WTC11 (cell line): ENCODE measurements around the gene LASP1. TPM values are rescaled to one million over a fixed set of nuclear protein-coding genes. Genes with fewer than 3 reads are reported as not detected.
A peak's percentile ranks its signal among the peaks of the same experiment; 100 is the strongest.

Experiments
- ATAC-seq: fragments of 200-7000 bp; cut with Tn5 transposase; 2 replicates; pipeline ENCODE4 v1.10.0; 2021; ENCODE audit warnings: mild to moderate bottlenecking, moderate library complexity
- CTCF ChIA-PET: fragments of 300-600 bp; sonication (Branson Sonifier 250); formaldehyde crosslinking; loops from one replicate; lab custom pipeline; 2021; ENCODE audit warnings: antibody characterized with exemption; lab: Charles Lee
- POLR2A ChIA-PET: fragments of 350-600 bp; sonication (Branson Sonifier 250); formaldehyde crosslinking; loops from one replicate; lab custom pipeline; 2021; ENCODE audit warnings: antibody characterized with exemption; lab: Charles Lee
- DNase-seq: peaks from one replicate; pipeline ENCODE4 v3.0.0; 2021; ENCODE audit warnings: low spot score
- H3K27ac Mint-ChIP-seq: 2 replicates; pipeline ENCODE4 v1.8.0; 2021; ENCODE audit warnings: mixed read lengths
- H3K27me3 Mint-ChIP-seq: 2 replicates; pipeline ENCODE4 v1.8.0; 2021; ENCODE audit warnings: low read depth, mild to moderate bottlenecking, moderate library complexity, mixed read lengths
- H3K36me3 Mint-ChIP-seq: 2 replicates; pipeline ENCODE4 v1.8.0; 2021; ENCODE audit warnings: mixed read lengths
- H3K4me1 Mint-ChIP-seq: 2 replicates; pipeline ENCODE4 v1.8.0; 2022; ENCODE audit warnings: mixed read lengths
- H3K4me3 Mint-ChIP-seq: 2 replicates; pipeline ENCODE4 v1.8.0; 2021; ENCODE audit warnings: mild to moderate bottlenecking, moderate library complexity, mixed read lengths
- H3K9me3 Mint-ChIP-seq: 2 replicates; pipeline ENCODE4 v1.8.0; 2021; ENCODE audit warnings: mixed read lengths
- ETV6 ChIP-seq: sonication (generic); formaldehyde crosslinking; IDR thresholded peaks from 2 replicates; pipeline ENCODE4 v1.8.1; 2022; ENCODE audit warnings: mild to moderate bottlenecking, missing genetic modification reagents
- FOXK1 ChIP-seq: sonication (generic); formaldehyde crosslinking; IDR thresholded peaks from 2 replicates; pipeline ENCODE4 v1.8.0; 2022; ENCODE audit warnings: mild to moderate bottlenecking, moderate library complexity, missing genetic modification reagents
- FOXP1 ChIP-seq: sonication (generic); formaldehyde crosslinking; IDR thresholded peaks from 2 replicates; pipeline ENCODE4 v1.8.0; 2022; ENCODE audit warnings: missing genetic modification reagents, mild to moderate bottlenecking, moderate library complexity, borderline replicate concordance
- IRF1 ChIP-seq: sonication (generic); formaldehyde crosslinking; IDR thresholded peaks from 2 replicates; pipeline ENCODE4 v1.8.0; 2023; ENCODE audit warnings: missing genetic modification reagents
- NFE2L1 ChIP-seq: sonication (generic); formaldehyde crosslinking; IDR thresholded peaks from 2 replicates; pipeline ENCODE4 v1.8.1; 2023; ENCODE audit warnings: missing genetic modification reagents
- PREB ChIP-seq: sonication (generic); formaldehyde crosslinking; IDR thresholded peaks from 2 replicates; pipeline ENCODE4 v1.8.1; 2022; ENCODE audit warnings: mild to moderate bottlenecking, missing genetic modification reagents, moderate library complexity, borderline replicate concordance
- RORB ChIP-seq: fragments of 250-450 bp; sonication (Bioruptor Pico); IDR thresholded peaks from 2 replicates; pipeline ENCODE4 v1.9.0; 2021; ENCODE audit warnings: mild to moderate bottlenecking
- SMAD3 ChIP-seq: sonication (generic); formaldehyde crosslinking; IDR thresholded peaks from 2 replicates; pipeline ENCODE4 v1.8.0; 2022; ENCODE audit warnings: missing genetic modification reagents, mild to moderate bottlenecking, borderline replicate concordance
- total RNA-seq: library from RNA; stranded (reverse); gene quantifications from 3 replicates; pipeline ENCODE4 v1.2.3, GENCODE V29; 2021
- TF ChIP-seq, protein P1 (sequence below): sonication (generic); formaldehyde crosslinking; IDR thresholded peaks from 2 replicates; pipeline ENCODE4 v1.8.0; 2023; ENCODE audit warnings: missing genetic modification reagents, mild to moderate bottlenecking, borderline replicate concordance
- TF ChIP-seq, protein P2 (sequence below): sonication (generic); formaldehyde crosslinking; IDR thresholded peaks from 2 replicates; pipeline ENCODE4 v1.8.0; 2022; ENCODE audit warnings: mild to moderate bottlenecking, missing genetic modification reagents
- TF ChIP-seq, protein P3 (sequence below): sonication (generic); formaldehyde crosslinking; IDR thresholded peaks from 2 replicates; pipeline ENCODE4 v1.8.0; 2023; ENCODE audit warnings: mild to moderate bottlenecking, missing genetic modification reagents
- TF ChIP-seq, protein P4 (sequence below): sonication (generic); formaldehyde crosslinking; IDR thresholded peaks from 2 replicates; pipeline ENCODE4 v1.8.1; 2023; ENCODE audit warnings: mild to moderate bottlenecking, missing genetic modification reagents, moderate library complexity
- TF ChIP-seq, protein P5 (sequence below): fragments of 250-450 bp; sonication (Bioruptor Pico); IDR thresholded peaks from 2 replicates; pipeline ENCODE4 v1.8.0; 2021; ENCODE audit warnings: mild to moderate bottlenecking

The LASP1 gene
- total RNA-seq, 1 experiment from 2014 or later, result 139 TPM

DNA sequence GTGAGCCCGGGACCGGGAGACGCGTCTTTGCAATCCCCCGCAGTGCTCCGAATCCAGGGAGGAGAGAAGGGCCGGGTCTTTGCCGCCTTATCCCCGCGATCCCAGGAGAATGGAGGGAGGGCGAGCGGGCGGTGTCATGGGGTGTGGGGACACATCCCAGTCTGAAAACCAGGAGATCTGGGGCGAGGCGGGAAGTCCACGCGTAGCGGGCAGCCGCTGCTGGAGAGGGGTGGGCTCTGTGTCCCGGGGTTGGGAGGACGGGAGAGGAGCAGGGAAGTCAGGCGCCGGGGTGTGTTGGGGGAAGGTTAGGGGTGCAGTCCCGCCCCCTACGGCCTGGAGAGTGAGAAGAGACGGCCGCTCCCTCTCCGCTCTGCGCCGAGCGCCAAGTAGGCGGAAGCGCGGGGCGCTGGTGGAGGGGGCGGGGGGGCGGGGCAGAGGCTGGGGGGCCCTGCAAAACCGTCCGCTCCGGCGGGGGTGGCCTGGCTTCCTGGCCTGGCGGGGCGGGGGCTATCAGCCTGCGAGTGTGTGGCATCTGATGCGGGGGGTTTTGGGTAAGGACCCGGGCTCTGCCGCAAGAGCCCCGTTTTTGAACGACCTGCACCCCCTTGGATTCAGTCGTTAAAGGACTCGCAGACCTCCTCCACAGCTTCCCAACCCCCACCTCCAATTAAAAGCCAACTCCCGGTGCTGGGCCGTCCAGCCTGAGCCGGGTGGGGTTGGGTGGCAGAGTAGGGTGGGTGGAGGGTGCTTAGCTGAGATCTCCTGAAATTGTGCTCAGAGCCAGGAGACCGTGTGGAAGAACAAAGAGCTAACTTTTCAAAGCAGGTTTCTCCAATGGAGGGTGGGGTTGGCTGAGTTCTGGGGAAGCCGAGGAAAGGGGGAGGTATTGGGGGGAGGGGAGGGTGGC, 654 bp downstream of the LASP1 start:
- H3K9me3 Mint-ChIP-seq, result no peaks in the 10 kb centered on the region
- ChIA-PET CTCF (interaction anchor here (0.5 to 2.0 kb wide), 17 partner anchors 9 to 366 kb away, joined by 3 to 10 read pairs (median 3); partner anchors contain the start of genes ARL5C and RPL23), POLR2A (interaction anchor here (0.8 to 3.3 kb wide), 7 partner anchors 9 to 97 kb away, joined by 3 to 16 read pairs (median 7); partner anchors contain the start of genes FBXO47, LASP1NB and RPL23)
- peak overlapping the region; percentile 98 for H3K4me3 Mint-ChIP-seq
- H3K4me1 Mint-ChIP-seq, result peaks cover 47% of the 10 kb centered on the region
- peak; percentile 65 for DNase-seq
- H3K27ac Mint-ChIP-seq, result peak overlapping the region; percentile 97
- no peaks in the 10 kb centered on the region for H3K36me3 Mint-ChIP-seq
- H3K27me3 Mint-ChIP-seq, result no peaks in the 10 kb centered on the region
- ATAC-seq, result peak; percentile 10
- peak; percentile 18 for TF ChIP-seq FOXK1 (CRISPR knock-in tag)
- peak; percentile 12; the same call in 1 of the 2 replicates for TF ChIP-seq FOXP1
- TF ChIP-seq, protein P1, sequence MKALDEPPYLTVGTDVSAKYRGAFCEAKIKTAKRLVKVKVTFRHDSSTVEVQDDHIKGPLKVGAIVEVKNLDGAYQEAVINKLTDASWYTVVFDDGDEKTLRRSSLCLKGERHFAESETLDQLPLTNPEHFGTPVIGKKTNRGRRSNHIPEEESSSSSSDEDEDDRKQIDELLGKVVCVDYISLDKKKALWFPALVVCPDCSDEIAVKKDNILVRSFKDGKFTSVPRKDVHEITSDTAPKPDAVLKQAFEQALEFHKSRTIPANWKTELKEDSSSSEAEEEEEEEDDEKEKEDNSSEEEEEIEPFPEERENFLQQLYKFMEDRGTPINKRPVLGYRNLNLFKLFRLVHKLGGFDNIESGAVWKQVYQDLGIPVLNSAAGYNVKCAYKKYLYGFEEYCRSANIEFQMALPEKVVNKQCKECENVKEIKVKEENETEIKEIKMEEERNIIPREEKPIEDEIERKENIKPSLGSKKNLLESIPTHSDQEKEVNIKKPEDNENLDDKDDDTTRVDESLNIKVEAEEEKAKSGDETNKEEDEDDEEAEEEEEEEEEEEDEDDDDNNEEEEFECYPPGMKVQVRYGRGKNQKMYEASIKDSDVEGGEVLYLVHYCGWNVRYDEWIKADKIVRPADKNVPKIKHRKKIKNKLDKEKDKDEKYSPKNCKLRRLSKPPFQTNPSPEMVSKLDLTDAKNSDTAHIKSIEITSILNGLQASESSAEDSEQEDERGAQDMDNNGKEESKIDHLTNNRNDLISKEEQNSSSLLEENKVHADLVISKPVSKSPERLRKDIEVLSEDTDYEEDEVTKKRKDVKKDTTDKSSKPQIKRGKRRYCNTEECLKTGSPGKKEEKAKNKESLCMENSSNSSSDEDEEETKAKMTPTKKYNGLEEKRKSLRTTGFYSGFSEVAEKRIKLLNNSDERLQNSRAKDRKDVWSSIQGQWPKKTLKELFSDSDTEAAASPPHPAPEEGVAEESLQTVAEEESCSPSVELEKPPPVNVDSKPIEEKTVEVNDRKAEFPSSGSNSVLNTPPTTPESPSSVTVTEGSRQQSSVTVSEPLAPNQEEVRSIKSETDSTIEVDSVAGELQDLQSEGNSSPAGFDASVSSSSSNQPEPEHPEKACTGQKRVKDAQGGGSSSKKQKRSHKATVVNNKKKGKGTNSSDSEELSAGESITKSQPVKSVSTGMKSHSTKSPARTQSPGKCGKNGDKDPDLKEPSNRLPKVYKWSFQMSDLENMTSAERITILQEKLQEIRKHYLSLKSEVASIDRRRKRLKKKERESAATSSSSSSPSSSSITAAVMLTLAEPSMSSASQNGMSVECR (CRISPR knock-in tag), result 0 out of 2 replicates have a peak, but pooled peaks have one; percentile 18
- TF ChIP-seq, protein P2, sequence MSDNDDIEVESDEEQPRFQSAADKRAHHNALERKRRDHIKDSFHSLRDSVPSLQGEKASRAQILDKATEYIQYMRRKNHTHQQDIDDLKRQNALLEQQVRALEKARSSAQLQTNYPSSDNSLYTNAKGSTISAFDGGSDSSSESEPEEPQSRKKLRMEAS (CRISPR knock-in tag), result 0 out of 2 replicates have a peak, but pooled peaks have one; percentile 10
- TF ChIP-seq, protein P3, sequence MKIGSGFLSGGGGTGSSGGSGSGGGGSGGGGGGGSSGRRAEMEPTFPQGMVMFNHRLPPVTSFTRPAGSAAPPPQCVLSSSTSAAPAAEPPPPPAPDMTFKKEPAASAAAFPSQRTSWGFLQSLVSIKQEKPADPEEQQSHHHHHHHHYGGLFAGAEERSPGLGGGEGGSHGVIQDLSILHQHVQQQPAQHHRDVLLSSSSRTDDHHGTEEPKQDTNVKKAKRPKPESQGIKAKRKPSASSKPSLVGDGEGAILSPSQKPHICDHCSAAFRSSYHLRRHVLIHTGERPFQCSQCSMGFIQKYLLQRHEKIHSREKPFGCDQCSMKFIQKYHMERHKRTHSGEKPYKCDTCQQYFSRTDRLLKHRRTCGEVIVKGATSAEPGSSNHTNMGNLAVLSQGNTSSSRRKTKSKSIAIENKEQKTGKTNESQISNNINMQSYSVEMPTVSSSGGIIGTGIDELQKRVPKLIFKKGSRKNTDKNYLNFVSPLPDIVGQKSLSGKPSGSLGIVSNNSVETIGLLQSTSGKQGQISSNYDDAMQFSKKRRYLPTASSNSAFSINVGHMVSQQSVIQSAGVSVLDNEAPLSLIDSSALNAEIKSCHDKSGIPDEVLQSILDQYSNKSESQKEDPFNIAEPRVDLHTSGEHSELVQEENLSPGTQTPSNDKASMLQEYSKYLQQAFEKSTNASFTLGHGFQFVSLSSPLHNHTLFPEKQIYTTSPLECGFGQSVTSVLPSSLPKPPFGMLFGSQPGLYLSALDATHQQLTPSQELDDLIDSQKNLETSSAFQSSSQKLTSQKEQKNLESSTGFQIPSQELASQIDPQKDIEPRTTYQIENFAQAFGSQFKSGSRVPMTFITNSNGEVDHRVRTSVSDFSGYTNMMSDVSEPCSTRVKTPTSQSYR, result 0 out of 2 replicates have a peak, but pooled peaks have one; percentile 2
- TF ChIP-seq, protein P4, sequence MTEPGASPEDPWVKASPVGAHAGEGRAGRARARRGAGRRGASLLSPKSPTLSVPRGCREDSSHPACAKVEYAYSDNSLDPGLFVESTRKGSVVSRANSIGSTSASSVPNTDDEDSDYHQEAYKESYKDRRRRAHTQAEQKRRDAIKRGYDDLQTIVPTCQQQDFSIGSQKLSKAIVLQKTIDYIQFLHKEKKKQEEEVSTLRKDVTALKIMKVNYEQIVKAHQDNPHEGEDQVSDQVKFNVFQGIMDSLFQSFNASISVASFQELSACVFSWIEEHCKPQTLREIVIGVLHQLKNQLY (CRISPR knock-in tag), result no peak
- TF ChIP-seq SMAD3 (CRISPR knock-in tag), result no peak
- TF ChIP-seq PREB, result no peak
- TF ChIP-seq, protein P5, sequence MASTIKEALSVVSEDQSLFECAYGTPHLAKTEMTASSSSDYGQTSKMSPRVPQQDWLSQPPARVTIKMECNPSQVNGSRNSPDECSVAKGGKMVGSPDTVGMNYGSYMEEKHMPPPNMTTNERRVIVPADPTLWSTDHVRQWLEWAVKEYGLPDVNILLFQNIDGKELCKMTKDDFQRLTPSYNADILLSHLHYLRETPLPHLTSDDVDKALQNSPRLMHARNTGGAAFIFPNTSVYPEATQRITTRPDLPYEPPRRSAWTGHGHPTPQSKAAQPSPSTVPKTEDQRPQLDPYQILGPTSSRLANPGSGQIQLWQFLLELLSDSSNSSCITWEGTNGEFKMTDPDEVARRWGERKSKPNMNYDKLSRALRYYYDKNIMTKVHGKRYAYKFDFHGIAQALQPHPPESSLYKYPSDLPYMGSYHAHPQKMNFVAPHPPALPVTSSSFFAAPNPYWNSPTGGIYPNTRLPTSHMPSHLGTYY (CRISPR knock-in tag), result no peak
- peak; percentile 54; the same call in 1 of the 2 replicates for TF ChIP-seq NFE2L1
- peak; percentile 86; the same call in 1 of the 2 replicates for TF ChIP-seq IRF1 (CRISPR knock-in tag)
- 0 out of 2 replicates have a peak, but pooled peaks have one; percentile 32 for TF ChIP-seq ETV6 (CRISPR knock-in tag)
- 0 out of 2 replicates have a peak, but pooled peaks have one; percentile 31 for TF ChIP-seq RORB (CRISPR knock-in tag)
